ENCODE data around the gene TBC1D22A.
"Not testable (repeated sequence)": the region's sequence is repeated elsewhere in the genome, so short reads cannot be mapped to it uniquely, and the experiment has no call there.

The TBC1D22A gene

GRCh38 chr22:47166446-47167016 is 404.1 kb downstream of the TBC1D22A start:
- Histone ChIP-seq H3K36me3 (replicated peaks; ENCODE audit: insufficient read depth, low read length) (no peaks in the 10 kb centered on the region), H3K9me2 (replicated peaks; ENCODE audit: insufficient read depth, low read length) (no peaks in the 10 kb centered on the region), H2AFZ (ENCODE audit: low read length) (no peak overlapping the region), H3K4me2 (ENCODE audit: low read depth, low read length) (no peak overlapping the region), H3K79me2 (ENCODE audit: low read length) (no peaks in the 10 kb centered on the region), H3F3A (ENCODE audit: insufficient read depth, low read length) (no peaks in the 10 kb centered on the region), H3K4me1 (ENCODE audit: low read length) (no peaks in the 10 kb centered on the region), H3K9ac (ENCODE audit: low read length) (no peak overlapping the region), H3K27ac (ENCODE audit: low read length) (no peak overlapping the region), H4K20me1 (ENCODE audit: insufficient read depth, low read length) (no peaks in the 10 kb centered on the region), H3K9me3 (replicated peaks; ENCODE audit: insufficient read depth, low read length) (no peaks in the 10 kb centered on the region), H3K27me3 (replicated peaks; ENCODE audit: insufficient read depth, low read length) (no peaks in the 10 kb centered on the region), H3K4me3 (ENCODE audit: low read length) (no peak overlapping the region)
- DNase-seq = no peak
- no peak for TF ChIP-seq CTCF (IDR thresholded peaks at IDR 0.05; ENCODE audit: low read length)
- TF ChIP-seq EZH2phosphoT487 (IDR thresholded peaks at IDR 0.05; ENCODE audit: low read length) = no peak
- no peak for TF ChIP-seq EZH2 (optimal IDR thresholded peaks at IDR 0.05; ENCODE audit: low read depth, low read length)

DNA sequence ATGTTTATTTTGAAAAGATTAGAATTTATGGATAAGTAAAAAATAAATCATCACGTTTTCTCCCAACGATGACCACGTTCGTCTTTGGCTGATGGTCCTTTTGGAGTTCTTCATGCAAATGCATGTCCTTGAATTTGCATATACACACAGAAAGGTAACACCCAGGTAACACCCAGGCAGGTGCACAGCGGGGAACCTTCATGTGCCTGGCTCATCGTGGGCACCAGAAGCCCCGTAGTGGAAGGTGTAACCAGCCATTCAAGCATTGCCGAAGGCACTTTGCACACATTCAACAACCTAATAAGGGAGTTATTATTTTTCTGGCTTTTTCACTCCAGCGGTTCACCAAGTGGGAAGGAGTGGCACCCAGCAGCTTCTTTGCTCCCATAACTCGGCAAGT is 404.6 kb downstream of the TBC1D22A start:
- DNase-seq = no peak
- TF ChIP-seq CTCF (IDR thresholded peaks at IDR 0.05; ENCODE audit: low read length) = no peak
- no peak for TF ChIP-seq EZH2 (optimal IDR thresholded peaks at IDR 0.05; ENCODE audit: low read depth, low read length)
- no peak for TF ChIP-seq EZH2phosphoT487 (IDR thresholded peaks at IDR 0.05; ENCODE audit: low read length)

DNA sequence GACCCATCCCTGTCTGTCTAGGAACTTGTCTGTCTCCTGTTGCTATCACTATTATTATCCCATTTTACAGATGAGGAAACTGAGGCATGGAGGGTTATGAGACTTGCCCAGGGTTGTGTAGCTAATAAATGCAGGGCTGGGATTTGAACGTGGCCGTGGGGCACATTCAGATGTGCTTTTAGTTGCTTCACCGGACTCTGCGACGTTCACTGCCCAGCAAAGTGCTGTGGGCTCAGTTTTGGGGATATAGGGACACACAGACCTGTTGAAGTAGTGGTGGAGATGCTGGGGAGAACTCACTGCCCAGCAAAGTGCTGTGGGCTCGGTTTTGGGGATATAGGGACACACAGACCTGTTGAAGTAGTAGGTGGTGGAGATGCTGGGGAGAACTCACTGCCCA is 405.5 kb downstream of the TBC1D22A start:
- not testable (repeated sequence) for H3K27ac ChIP-seq (ENCODE audit: low read length); H3K36me3 ChIP-seq (replicated peaks; ENCODE audit: insufficient read depth, low read length); H3K4me1 ChIP-seq (ENCODE audit: low read length); DNase-seq; H3F3A ChIP-seq (ENCODE audit: insufficient read depth, low read length); H3K79me2 ChIP-seq (ENCODE audit: low read length); H3K27me3 ChIP-seq (replicated peaks; ENCODE audit: insufficient read depth, low read length); H3K9ac ChIP-seq (ENCODE audit: low read length); H3K9me2 ChIP-seq (replicated peaks; ENCODE audit: insufficient read depth, low read length); H3K4me2 ChIP-seq (ENCODE audit: low read depth, low read length); H3K4me3 ChIP-seq (ENCODE audit: low read length); H2AFZ ChIP-seq (ENCODE audit: low read length); H4K20me1 ChIP-seq (ENCODE audit: insufficient read depth, low read length); H3K9me3 ChIP-seq (replicated peaks; ENCODE audit: insufficient read depth, low read length)

More for the DNA sequence above, 404.6 kb downstream of the TBC1D22A start:
- Histone ChIP-seq H3K79me2 (ENCODE audit: low read length) (no peaks in the 10 kb centered on the region), H3K4me2 (ENCODE audit: low read depth, low read length) (no peak overlapping the region), H2AFZ (ENCODE audit: low read length) (no peak overlapping the region), H3K36me3 (replicated peaks; ENCODE audit: insufficient read depth, low read length) (no peaks in the 10 kb centered on the region), H3K9me3 (replicated peaks; ENCODE audit: insufficient read depth, low read length) (no peaks in the 10 kb centered on the region), H3K9me2 (replicated peaks; ENCODE audit: insufficient read depth, low read length) (no peaks in the 10 kb centered on the region), H3K9ac (ENCODE audit: low read length) (no peak overlapping the region), H3K4me1 (ENCODE audit: low read length) (no peaks in the 10 kb centered on the region), H3F3A (ENCODE audit: insufficient read depth, low read length) (no peaks in the 10 kb centered on the region), H4K20me1 (ENCODE audit: insufficient read depth, low read length) (no peaks in the 10 kb centered on the region), H3K27me3 (replicated peaks; ENCODE audit: insufficient read depth, low read length) (no peaks in the 10 kb centered on the region), H3K4me3 (ENCODE audit: low read length) (no peak overlapping the region), H3K27ac (ENCODE audit: low read length) (no peak overlapping the region)

DNA sequence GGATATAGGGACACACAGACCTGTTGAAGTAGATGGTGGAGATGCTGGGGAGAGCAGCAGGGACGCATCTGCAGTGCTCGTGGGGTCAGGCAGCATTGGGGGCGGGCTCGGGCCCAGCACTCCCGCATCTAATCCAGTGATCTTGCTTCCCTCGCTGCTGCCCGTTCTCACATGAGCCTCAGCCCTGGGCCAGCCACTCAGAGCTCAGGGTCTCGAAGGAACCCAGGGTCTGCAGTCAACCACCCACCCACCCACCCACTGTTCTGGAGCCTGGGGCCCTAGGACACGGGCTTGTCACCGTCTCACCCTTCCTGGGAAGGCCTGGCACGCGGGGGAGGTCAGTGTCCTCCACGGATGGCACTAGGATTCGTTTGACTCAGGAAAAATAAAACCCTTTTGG is 406.0 kb downstream of the TBC1D22A start:
- H3K4me1 ChIP-seq (ENCODE audit: low read length) = no peaks in the 10 kb centered on the region
- no peaks in the 10 kb centered on the region for H3K36me3 ChIP-seq (replicated peaks; ENCODE audit: insufficient read depth, low read length)
- no peak overlapping the region for H3K4me2 ChIP-seq (ENCODE audit: low read depth, low read length)
- no peak overlapping the region for H3K27ac ChIP-seq (ENCODE audit: low read length)
- no peaks in the 10 kb centered on the region for H4K20me1 ChIP-seq (ENCODE audit: insufficient read depth, low read length)
- DNase-seq = no peak
- H2AFZ ChIP-seq (ENCODE audit: low read length) = no peak overlapping the region
- H3F3A ChIP-seq (ENCODE audit: insufficient read depth, low read length) = no peaks in the 10 kb centered on the region
- H3K9ac ChIP-seq (ENCODE audit: low read length) = no peak overlapping the region
- no peaks in the 10 kb centered on the region for H3K9me3 ChIP-seq (replicated peaks; ENCODE audit: insufficient read depth, low read length)
- H3K9me2 ChIP-seq (replicated peaks; ENCODE audit: insufficient read depth, low read length) = no peaks in the 10 kb centered on the region
- H3K4me3 ChIP-seq (ENCODE audit: low read length) = no peak overlapping the region
- no peaks in the 10 kb centered on the region for H3K79me2 ChIP-seq (ENCODE audit: low read length)
- TF ChIP-seq EZH2phosphoT487 (IDR thresholded peaks at IDR 0.05; ENCODE audit: low read length) = no peak
- no peak for TF ChIP-seq EZH2 (optimal IDR thresholded peaks at IDR 0.05; ENCODE audit: low read depth, low read length)
- no peak for TF ChIP-seq CTCF (IDR thresholded peaks at IDR 0.05; ENCODE audit: low read length)
- H3K27me3 ChIP-seq (replicated peaks; ENCODE audit: insufficient read depth, low read length) = no peaks in the 10 kb centered on the region
